Measurements from ENCODE around the gene PROP1. TPM values are rescaled to one million over a fixed set of nuclear protein-coding genes. Genes with fewer than 3 reads are reported as not detected.
A peak's percentile ranks its signal among the peaks of the same experiment; 100 is the strongest.
"Not testable (repeated sequence)": the region's sequence is repeated elsewhere in the genome, so short reads cannot be mapped to it uniquely, and the experiment has no call there.

Gene PROP1
- total and polyA plus RNA-seq, 2 donors, result not detected

- H3K9me3 ChIP-seq (ENCODE audit: control insufficient read depth in 2 of 2, insufficient read depth in 1 of 2, low read length in 1 of 2), result no peaks in the 10 kb centered on the region
- 94% methylated on average over 4 of the region's 4 CpGs for WGBS
- peaks cover 0 to 2% of the 10 kb centered on the region in 2 donors for H3K27me3 ChIP-seq (ENCODE audit: control insufficient read depth in 2 of 2, insufficient read depth in 1 of 2, low read length in 1 of 2)
- no peak overlapping the region for H3K4me3 ChIP-seq (ENCODE audit: low read length in 2 of 2)
- no peaks in the 10 kb centered on the region for H3K36me3 ChIP-seq (ENCODE audit: control insufficient read depth in 2 of 2, insufficient read depth in 2 of 2, low read length in 1 of 2)
- H3K27ac ChIP-seq (ENCODE audit: low read depth in 1 of 2, low read length in 1 of 2), result no peak overlapping the region
- no peak for DNase-seq (ENCODE audit: low read depth in 6 of 9, low spot score in 9 of 9)
- no peaks in the 10 kb centered on the region for H3K4me1 ChIP-seq (ENCODE audit: control insufficient read depth in 2 of 2, insufficient read depth in 2 of 2, low read length in 2 of 2)
These were observed 23.4 kb downstream of the PROP1 start for GRCh38 chr5:177972613-177973012.

- not testable (repeated sequence) for H3K9me3 ChIP-seq (ENCODE audit: control insufficient read depth in 2 of 2, insufficient read depth in 1 of 2, low read length in 1 of 2); H3K4me1 ChIP-seq (ENCODE audit: control insufficient read depth in 2 of 2, insufficient read depth in 2 of 2, low read length in 2 of 2); H3K27ac ChIP-seq (ENCODE audit: low read depth in 1 of 2, low read length in 1 of 2); H3K36me3 ChIP-seq (ENCODE audit: control insufficient read depth in 2 of 2, insufficient read depth in 2 of 2, low read length in 1 of 2); DNase-seq (ENCODE audit: low read depth in 6 of 9, low spot score in 9 of 9); H3K4me3 ChIP-seq (ENCODE audit: low read length in 2 of 2); H3K27me3 ChIP-seq (ENCODE audit: control insufficient read depth in 2 of 2, insufficient read depth in 1 of 2, low read length in 1 of 2)
- WGBS, result 98% methylated on average over 10 of the region's 10 CpGs
These were observed 24.0 kb downstream of the PROP1 start for GRCh38 chr5:177972014-177972413.

GRCh38 chr5:177968661-177969211, 27.3 kb downstream of the PROP1 start:
- H3K27ac ChIP-seq (ENCODE audit: low read depth in 1 of 2, low read length in 1 of 2), result no peak overlapping the region
- H3K9me3 ChIP-seq (ENCODE audit: control insufficient read depth in 2 of 2, insufficient read depth in 1 of 2, low read length in 1 of 2), result no peaks in the 10 kb centered on the region
- H3K4me3 ChIP-seq (ENCODE audit: low read length in 2 of 2), result no peak overlapping the region
- H3K27me3 ChIP-seq (ENCODE audit: control insufficient read depth in 2 of 2, insufficient read depth in 1 of 2, low read length in 1 of 2), result peaks cover 0 to 2% of the 10 kb centered on the region in 2 donors
- 89% methylated on average over 8 of the region's 8 CpGs for WGBS
- peaks cover 0 to 4% of the 10 kb centered on the region in 2 donors for H3K36me3 ChIP-seq (ENCODE audit: control insufficient read depth in 2 of 2, insufficient read depth in 2 of 2, low read length in 1 of 2)
- no peaks in the 10 kb centered on the region for H3K4me1 ChIP-seq (ENCODE audit: control insufficient read depth in 2 of 2, insufficient read depth in 2 of 2, low read length in 2 of 2)
- no peak for DNase-seq (ENCODE audit: low read depth in 6 of 9, low spot score in 9 of 9)

- no peak overlapping the region for H3K4me3 ChIP-seq (ENCODE audit: low read length in 2 of 2)
- 95% methylated on average over 8 of the region's 9 CpGs for WGBS
- H3K36me3 ChIP-seq (ENCODE audit: control insufficient read depth in 2 of 2, insufficient read depth in 2 of 2, low read length in 1 of 2), result peaks cover 0 to 4% of the 10 kb centered on the region in 2 donors
- DNase-seq (ENCODE audit: low read depth in 6 of 9, low spot score in 9 of 9), result no peak
- H3K27ac ChIP-seq (ENCODE audit: low read depth in 1 of 2, low read length in 1 of 2), result no peak overlapping the region
- peaks cover 0 to 2% of the 10 kb centered on the region in 2 donors for H3K27me3 ChIP-seq (ENCODE audit: control insufficient read depth in 2 of 2, insufficient read depth in 1 of 2, low read length in 1 of 2)
- no peaks in the 10 kb centered on the region for H3K4me1 ChIP-seq (ENCODE audit: control insufficient read depth in 2 of 2, insufficient read depth in 2 of 2, low read length in 2 of 2)
- H3K9me3 ChIP-seq (ENCODE audit: control insufficient read depth in 2 of 2, insufficient read depth in 1 of 2, low read length in 1 of 2), result no peaks in the 10 kb centered on the region
These were observed 28.7 kb downstream of the PROP1 start for GRCh38 chr5:177967221-177967887.

GRCh38 chr5:177966839-177967166, 29.2 kb downstream of the PROP1 start:
- no peak overlapping the region for H3K27ac ChIP-seq (ENCODE audit: low read depth in 1 of 2, low read length in 1 of 2)
- H3K9me3 ChIP-seq (ENCODE audit: control insufficient read depth in 2 of 2, insufficient read depth in 1 of 2, low read length in 1 of 2), result no peaks in the 10 kb centered on the region
- peaks cover 0 to 4% of the 10 kb centered on the region in 2 donors for H3K36me3 ChIP-seq (ENCODE audit: control insufficient read depth in 2 of 2, insufficient read depth in 2 of 2, low read length in 1 of 2)
- no peaks in the 10 kb centered on the region for H3K4me1 ChIP-seq (ENCODE audit: control insufficient read depth in 2 of 2, insufficient read depth in 2 of 2, low read length in 2 of 2)
- H3K4me3 ChIP-seq (ENCODE audit: low read length in 2 of 2), result no peak overlapping the region
- no peak for DNase-seq (ENCODE audit: low read depth in 6 of 9, low spot score in 9 of 9)
- H3K27me3 ChIP-seq (ENCODE audit: control insufficient read depth in 2 of 2, insufficient read depth in 1 of 2, low read length in 1 of 2), result peaks cover 0 to 2% of the 10 kb centered on the region in 2 donors
- WGBS, result 85% methylated on average over 7 of the region's 7 CpGs

GRCh38 chr5:177966009-177966838, 29.8 kb downstream of the PROP1 start:
- peaks cover 0 to 2% of the 10 kb centered on the region in 2 donors for H3K27me3 ChIP-seq (ENCODE audit: control insufficient read depth in 2 of 2, insufficient read depth in 1 of 2, low read length in 1 of 2)

GRCh38 chr5:177964471-177964870, 31.6 kb downstream of the PROP1 start:
- no peak overlapping the region for H3K27ac ChIP-seq (ENCODE audit: low read depth in 1 of 2, low read length in 1 of 2)
- H3K9me3 ChIP-seq (ENCODE audit: control insufficient read depth in 2 of 2, insufficient read depth in 1 of 2, low read length in 1 of 2), result peaks cover 0 to 8% of the 10 kb centered on the region in 2 donors
- peaks cover 0 to 2% of the 10 kb centered on the region in 2 donors for H3K27me3 ChIP-seq (ENCODE audit: control insufficient read depth in 2 of 2, insufficient read depth in 1 of 2, low read length in 1 of 2)
- H3K36me3 ChIP-seq (ENCODE audit: control insufficient read depth in 2 of 2, insufficient read depth in 2 of 2, low read length in 1 of 2), result peaks cover 0 to 4% of the 10 kb centered on the region in 2 donors
- 96% methylated on average over 12 of the region's 12 CpGs for WGBS
- no peaks in the 10 kb centered on the region for H3K4me1 ChIP-seq (ENCODE audit: control insufficient read depth in 2 of 2, insufficient read depth in 2 of 2, low read length in 2 of 2)
- DNase-seq (ENCODE audit: low read depth in 6 of 9, low spot score in 9 of 9), result no peak
- H3K4me3 ChIP-seq (ENCODE audit: low read length in 2 of 2), result no peak overlapping the region

More at GRCh38 chr5:177966009-177966838, 29.8 kb downstream of the PROP1 start:
- Histone ChIP-seq H3K4me1 (ENCODE audit: control insufficient read depth in 2 of 2, insufficient read depth in 2 of 2, low read length in 2 of 2) (no peaks in the 10 kb centered on the region), H3K27ac (ENCODE audit: low read depth in 1 of 2, low read length in 1 of 2) (no peak overlapping the region), H3K9me3 (ENCODE audit: control insufficient read depth in 2 of 2, insufficient read depth in 1 of 2, low read length in 1 of 2) (peaks cover 0 to 1% of the 10 kb centered on the region in 2 donors), H3K4me3 (ENCODE audit: low read length in 2 of 2) (no peak overlapping the region), H3K36me3 (ENCODE audit: control insufficient read depth in 2 of 2, insufficient read depth in 2 of 2, low read length in 1 of 2) (peaks cover 0 to 4% of the 10 kb centered on the region in 2 donors)
- 88% methylated on average over 19 of the region's 19 CpGs for WGBS
- no peak for DNase-seq (ENCODE audit: low read depth in 6 of 9, low spot score in 9 of 9)

GRCh38 chr5:177963966-177964365, 32.1 kb downstream of the PROP1 start:
- H3K9me3 ChIP-seq (ENCODE audit: control insufficient read depth in 2 of 2, insufficient read depth in 1 of 2, low read length in 1 of 2), result peaks cover 0 to 8% of the 10 kb centered on the region in 2 donors
- peaks cover 0 to 2% of the 10 kb centered on the region in 2 donors for H3K27me3 ChIP-seq (ENCODE audit: control insufficient read depth in 2 of 2, insufficient read depth in 1 of 2, low read length in 1 of 2)
- WGBS, result 98% methylated on average over 14 of the region's 14 CpGs
- no peaks in the 10 kb centered on the region for H3K4me1 ChIP-seq (ENCODE audit: control insufficient read depth in 2 of 2, insufficient read depth in 2 of 2, low read length in 2 of 2)
- H3K4me3 ChIP-seq (ENCODE audit: low read length in 2 of 2), result no peak overlapping the region
- peak overlapping the region in 1 of 2 donors; percentile 21 for H3K27ac ChIP-seq (ENCODE audit: low read depth in 1 of 2, low read length in 1 of 2)
- H3K36me3 ChIP-seq (ENCODE audit: control insufficient read depth in 2 of 2, insufficient read depth in 2 of 2, low read length in 1 of 2), result peaks cover 0 to 4% of the 10 kb centered on the region in 2 donors
- DNase-seq (ENCODE audit: low read depth in 6 of 9, low spot score in 9 of 9), result no peak

GRCh38 chr5:177959315-177959714, 36.7 kb downstream of the PROP1 start:
- Histone ChIP-seq H3K9me3 (ENCODE audit: control insufficient read depth in 2 of 2, insufficient read depth in 1 of 2, low read length in 1 of 2) (peaks cover 0 to 8% of the 10 kb centered on the region in 2 donors), H3K27me3 (ENCODE audit: control insufficient read depth in 2 of 2, insufficient read depth in 1 of 2, low read length in 1 of 2) (no peaks in the 10 kb centered on the region), H3K4me1 (ENCODE audit: control insufficient read depth in 2 of 2, insufficient read depth in 2 of 2, low read length in 2 of 2) (no peaks in the 10 kb centered on the region), H3K36me3 (ENCODE audit: control insufficient read depth in 2 of 2, insufficient read depth in 2 of 2, low read length in 1 of 2) (peaks cover 0 to 4% of the 10 kb centered on the region in 2 donors), H3K27ac (ENCODE audit: low read depth in 1 of 2, low read length in 1 of 2) (no peak overlapping the region), H3K4me3 (ENCODE audit: low read length in 2 of 2) (no peak overlapping the region)
- DNase-seq (ENCODE audit: low read depth in 6 of 9, low spot score in 9 of 9), result no peak
- 92% methylated on average over 9 of the region's 9 CpGs for WGBS
